Lower lobe of right lung (tissue), 2 donors: ENCODE results near the gene SLC1A1. TPM values are rescaled to one million over a fixed set of nuclear protein-coding genes. Genes with fewer than 3 reads are reported as not detected.

Source experiments
- ATAC-seq, 2 donors: fragments of 200-7000 bp; cut with Tn5 transposase; one replicate each; pipeline ENCODE4 v1.9.1; 2020 to 2022; ENCODE audit warnings: mild to moderate bottlenecking in 2 of 2, moderate library complexity in 2 of 2
- DNase-seq: peaks from one replicate; pipeline ENCODE4 v3.0.0-alpha.2; 2020
- H3K27ac ChIP-seq: fragments of 200-600 bp; one replicate; pipeline ENCODE4 v1.8.0; 2022
- H3K27me3 ChIP-seq: fragments of 200-600 bp; one replicate; pipeline ENCODE4 v1.8.0; 2022; ENCODE audit warnings: low read depth
- H3K36me3 ChIP-seq: fragments of 200-600 bp; one replicate; pipeline ENCODE4 v1.8.0; 2022; ENCODE audit warnings: mild to moderate bottlenecking
- H3K4me1 ChIP-seq: fragments of 200-600 bp; one replicate; pipeline ENCODE4 v1.8.0; 2022
- H3K4me3 ChIP-seq: fragments of 200-600 bp; one replicate; pipeline ENCODE4 v1.8.0; 2022; ENCODE audit warnings: mild to moderate bottlenecking
- H3K9me3 ChIP-seq: fragments of 200-600 bp; one replicate; pipeline ENCODE4 v1.8.0; 2022
- CTCF ChIP-seq: fragments of 200-600 bp; IDR thresholded peaks from one replicate; pipeline ENCODE4 v1.8.0; 2022; ENCODE audit warnings: antibody characterized with exemption, mild to moderate bottlenecking
- intact Hi-C: fragments of 100-400 bp; cut with DNase I; formaldehyde crosslinking; loops from one replicate; pipeline ENCODE4 v1.11.0; 2022
- total RNA-seq: library from RNA; stranded (reverse); fragmentation: NEBNext Ultra II Directional; extraction: Animal tissue kit (Norgen Biotek cat#: 25700); gene quantifications from one replicate; pipeline ENCODE4 v1.2.1, GENCODE V29; 2021
- donor health status: DM: no; HTN: yes; CAD: no; lungs with severe emphysema.

SLC1A1 gene
- total RNA-seq, 1 donor from 2014 or later = 31.4 TPM

DNA sequence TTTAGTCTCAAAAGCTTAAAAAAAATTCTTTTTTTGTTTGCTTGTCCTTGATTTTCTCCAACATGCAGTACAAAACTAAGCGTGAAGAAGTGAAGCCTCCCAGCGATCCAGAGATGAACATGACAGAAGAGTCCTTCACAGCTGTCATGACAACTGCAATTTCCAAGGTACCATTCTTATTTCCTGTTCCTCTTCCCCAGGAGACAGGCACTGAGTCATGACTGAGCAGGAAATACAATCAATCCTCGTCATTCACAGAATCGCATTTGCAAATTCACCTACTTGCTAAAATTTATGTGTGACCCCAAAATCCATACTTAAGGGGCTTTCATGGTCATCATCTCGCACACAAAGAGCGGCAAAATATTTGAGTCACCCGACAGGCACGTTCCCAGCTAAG lies 77.3 kb downstream of the SLC1A1 start:
- Histone ChIP-seq H3K27ac (no peak overlapping the region), H3K36me3 (peaks cover under 1% of the 10 kb centered on the region), H3K9me3 (no peaks in the 10 kb centered on the region), H3K27me3 (no peaks in the 10 kb centered on the region), H3K4me1 (no peaks in the 10 kb centered on the region), H3K4me3 (no peak overlapping the region)
- intact Hi-C loops = no loop called here
- no peak for TF ChIP-seq CTCF
- ATAC-seq (no peak), DNase-seq (no peak)

- Histone ChIP-seq H3K36me3 (peaks cover 8% of the 10 kb centered on the region), H3K27ac (no peak overlapping the region), H3K4me3 (no peak overlapping the region), H3K9me3 (no peaks in the 10 kb centered on the region), H3K27me3 (no peaks in the 10 kb centered on the region), H3K4me1 (no peaks in the 10 kb centered on the region)
- ATAC-seq = no peak
- intact Hi-C loops = no loop called here
- DNase-seq = no peak
- no peak for TF ChIP-seq CTCF
Observed at GRCh38 chr9:4569101-4569500, 78.8 kb downstream of the SLC1A1 start.

- Histone ChIP-seq H3K9me3 (no peaks in the 10 kb centered on the region), H3K36me3 (peaks cover 17% of the 10 kb centered on the region), H3K4me1 (no peaks in the 10 kb centered on the region), H3K27me3 (no peaks in the 10 kb centered on the region), H3K27ac (no peak overlapping the region), H3K4me3 (no peak overlapping the region)
- no peak for TF ChIP-seq CTCF
- intact Hi-C loops = no loop called here
- ATAC-seq (no peak), DNase-seq (no peak)
Observed at GRCh38 chr9:4572184-4572826, 82.0 kb downstream of the SLC1A1 start.

GRCh38 chr9:4573176-4573575 lies 82.9 kb downstream of the SLC1A1 start:
- Histone ChIP-seq H3K27ac (no peak overlapping the region), H3K9me3 (no peaks in the 10 kb centered on the region), H3K4me3 (no peak overlapping the region), H3K4me1 (no peaks in the 10 kb centered on the region), H3K27me3 (no peaks in the 10 kb centered on the region), H3K36me3 (peaks cover 21% of the 10 kb centered on the region)
- no peak for TF ChIP-seq CTCF
- DNase-seq (no peak), ATAC-seq (no peak)
- intact Hi-C loops = no loop called here

DNA sequence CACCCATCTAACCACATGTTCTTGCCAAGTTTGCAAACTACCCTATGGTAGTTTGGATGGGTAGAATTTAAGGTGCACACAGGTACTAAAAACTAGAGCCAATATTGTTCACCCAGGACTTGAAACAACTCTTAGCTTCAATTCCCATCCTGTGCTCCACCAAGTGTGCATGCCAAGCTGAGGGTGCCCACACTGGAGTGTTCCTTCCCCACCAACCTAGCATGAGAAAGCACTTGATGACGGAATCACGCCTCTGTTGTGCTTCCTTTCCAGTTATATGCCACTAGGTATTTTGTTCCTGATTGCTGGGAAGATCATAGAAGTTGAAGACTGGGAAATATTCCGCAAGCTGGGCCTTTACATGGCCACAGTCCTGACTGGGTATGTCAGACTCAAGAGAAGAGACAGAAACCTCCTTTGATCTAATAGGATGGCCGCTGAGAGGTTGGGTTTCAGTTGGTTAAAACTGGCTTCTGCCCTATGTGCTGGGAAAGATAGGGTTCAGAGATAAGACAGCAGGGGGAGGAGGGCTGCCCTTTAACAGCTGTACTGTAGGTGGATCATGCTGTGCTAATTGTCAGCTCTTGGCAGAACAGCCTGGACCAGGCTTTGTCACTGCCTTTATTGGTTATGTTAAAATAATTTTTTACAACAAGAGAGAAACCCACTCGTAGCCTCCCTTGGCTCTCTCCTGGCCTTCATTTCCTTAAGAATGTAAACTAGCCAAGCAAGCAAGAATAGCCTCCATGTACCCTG lies 83.5 kb downstream of the SLC1A1 start:
- H3K27me3 ChIP-seq = no peaks in the 10 kb centered on the region
- H3K9me3 ChIP-seq = no peaks in the 10 kb centered on the region
- TF ChIP-seq CTCF = no peak
- DNase-seq (no peak), ATAC-seq (no peak)
- no peak overlapping the region for H3K4me3 ChIP-seq
- H3K36me3 ChIP-seq = peaks cover 23% of the 10 kb centered on the region
- no peak overlapping the region for H3K27ac ChIP-seq
- intact Hi-C loops = no loop called here
- H3K4me1 ChIP-seq = no peaks in the 10 kb centered on the region
